Measurements from ENCODE around the gene RRP8.
A peak's percentile ranks its signal among the peaks of the same experiment; 100 is the strongest.

The RRP8 gene

DNA sequence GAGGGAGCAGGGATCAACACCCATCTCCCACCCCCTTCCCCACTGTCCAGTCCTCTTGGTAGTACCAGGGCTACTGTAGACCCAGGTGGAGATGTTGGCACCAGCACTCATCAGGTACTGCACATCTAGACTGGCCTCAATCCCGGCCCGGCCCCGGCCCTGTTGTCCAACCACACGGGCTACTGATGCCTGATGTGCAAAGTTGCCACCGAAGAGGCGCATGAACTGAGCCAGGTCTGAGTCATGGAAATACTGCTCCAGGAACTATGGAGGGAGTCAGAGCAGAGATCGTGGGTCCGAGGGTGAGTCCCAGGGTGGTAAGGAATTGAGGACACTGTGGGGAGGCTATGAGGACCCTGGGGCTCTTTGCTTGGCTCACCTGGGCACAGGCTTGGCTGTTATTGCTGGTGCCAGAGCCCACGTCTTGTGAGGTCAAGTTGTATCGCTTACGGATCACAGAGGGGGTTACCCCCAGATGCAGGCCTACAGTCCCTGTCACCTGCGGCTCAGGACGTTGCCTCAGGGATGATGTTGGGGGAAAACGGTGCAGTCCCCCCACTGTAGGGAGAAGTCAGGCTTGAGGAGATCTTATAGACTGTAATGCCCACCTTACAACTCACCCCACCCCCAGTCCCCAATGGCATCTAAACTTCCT is 13.3 kb upstream of the RRP8 start:
- no peak for DNase-seq

DNA sequence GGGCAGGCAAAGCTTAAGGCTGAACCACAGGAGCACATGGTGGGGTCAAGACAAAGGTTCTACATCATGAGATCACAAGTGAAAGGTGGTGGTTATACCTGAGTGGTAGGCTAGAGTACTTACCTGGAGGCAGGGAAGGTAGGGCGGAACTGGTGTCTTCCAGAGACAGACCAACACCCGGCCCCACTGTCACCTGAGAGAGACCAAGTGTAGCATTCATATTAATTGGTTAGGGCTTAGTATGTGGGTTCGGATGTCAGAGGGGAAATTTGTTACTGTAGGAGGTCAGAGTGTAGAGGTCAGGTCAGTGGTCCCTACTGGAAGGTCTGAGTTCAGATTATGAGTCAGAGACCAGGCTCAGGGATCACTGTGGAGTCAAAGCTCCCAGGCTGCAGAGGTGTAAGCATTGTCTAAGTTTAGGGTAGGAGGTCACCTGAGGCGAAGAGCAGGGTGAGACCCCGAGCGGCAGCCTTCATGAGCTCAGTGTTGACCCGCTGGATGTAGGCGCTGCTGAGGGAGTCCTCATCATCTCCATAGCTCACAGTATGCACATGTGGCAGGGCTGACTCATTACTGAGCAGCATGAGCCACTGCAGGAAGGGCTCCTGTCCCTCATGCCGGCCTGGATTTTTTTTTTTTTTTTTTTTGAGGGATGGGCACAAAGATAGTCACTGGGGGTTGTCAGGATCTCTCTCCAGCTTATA is 12.6 kb upstream of the RRP8 start:
- DNase-seq, result peak; percentile 53

GRCh38 chr11:6615046-6615445 is 11.6 kb upstream of the RRP8 start:
- no peak for DNase-seq

DNA sequence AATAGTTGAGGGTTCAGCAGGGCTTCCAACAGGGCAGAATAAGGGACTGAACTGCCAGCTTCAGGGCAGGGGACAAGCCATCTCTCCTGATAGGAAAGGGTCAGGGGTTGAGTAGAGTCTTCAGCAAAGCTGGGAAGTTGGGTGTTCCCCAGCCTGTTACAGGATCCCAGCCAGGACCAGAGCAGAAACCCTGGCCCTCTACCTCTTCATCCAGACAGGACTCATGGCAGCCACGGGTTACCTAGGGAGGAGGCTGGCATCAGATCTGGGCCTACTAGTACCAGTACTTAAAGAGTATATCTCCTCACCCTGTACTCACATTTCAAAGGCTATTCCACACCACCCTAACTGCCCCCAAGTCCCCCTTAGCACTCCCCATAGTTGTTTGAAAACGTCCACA is 11.0 kb upstream of the RRP8 start:
- no peak for DNase-seq

- DNase-seq, result no peak
Measured at GRCh38 chr11:6613496-6613895, 10.1 kb upstream of the RRP8 start.

DNA sequence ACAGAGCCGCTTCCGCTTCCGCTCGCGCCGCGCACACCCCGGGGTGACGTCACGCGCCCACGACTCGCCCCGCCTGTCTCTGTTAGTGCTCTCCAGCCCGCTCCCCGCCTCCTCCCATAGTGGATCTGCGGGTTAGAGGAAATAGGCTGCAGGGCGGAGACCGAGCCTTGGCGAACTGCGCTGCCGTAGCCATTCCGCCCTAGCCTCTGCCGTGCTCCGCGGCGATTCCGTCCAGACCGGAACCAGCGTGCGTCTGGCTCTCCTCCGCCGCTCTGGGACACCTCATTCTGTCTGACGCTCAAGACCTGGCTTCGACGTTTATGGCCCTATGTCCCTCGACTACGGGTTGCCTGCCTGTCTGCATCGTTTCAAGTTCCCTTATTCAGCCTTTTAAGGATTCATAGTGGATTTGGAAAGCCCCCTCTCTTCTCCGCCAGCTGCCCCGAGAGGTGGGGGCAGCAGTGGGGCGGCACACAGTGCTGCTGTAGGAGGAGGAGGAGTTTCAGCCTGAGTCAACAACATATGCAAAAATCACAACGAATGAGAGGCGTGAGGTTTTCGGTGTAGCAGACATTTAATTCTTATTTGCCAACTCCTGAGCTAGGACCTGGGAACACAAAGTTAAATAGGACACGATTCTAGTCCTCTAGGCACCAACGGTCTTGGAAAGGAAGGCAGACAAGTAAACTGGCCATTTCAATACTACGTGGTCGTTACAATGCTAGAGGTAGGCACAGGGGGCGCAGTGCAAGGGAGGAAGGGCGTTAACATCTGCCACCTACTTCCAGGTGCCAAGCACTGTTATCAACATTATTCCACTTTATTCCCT is 9.0 kb upstream of the RRP8 start, which contains the start of gene TAF10:
Gene TAF10, minus strand, starts transcription at position 4 of the 829 bp plus-strand sequence. CDS start 27 bp downstream, outside the sequence.
- peak; percentile 97 for DNase-seq

GRCh38 chr11:6611963-6612212 is 8.5 kb upstream of the RRP8 start:
- DNase-seq, result no peak

DNA sequence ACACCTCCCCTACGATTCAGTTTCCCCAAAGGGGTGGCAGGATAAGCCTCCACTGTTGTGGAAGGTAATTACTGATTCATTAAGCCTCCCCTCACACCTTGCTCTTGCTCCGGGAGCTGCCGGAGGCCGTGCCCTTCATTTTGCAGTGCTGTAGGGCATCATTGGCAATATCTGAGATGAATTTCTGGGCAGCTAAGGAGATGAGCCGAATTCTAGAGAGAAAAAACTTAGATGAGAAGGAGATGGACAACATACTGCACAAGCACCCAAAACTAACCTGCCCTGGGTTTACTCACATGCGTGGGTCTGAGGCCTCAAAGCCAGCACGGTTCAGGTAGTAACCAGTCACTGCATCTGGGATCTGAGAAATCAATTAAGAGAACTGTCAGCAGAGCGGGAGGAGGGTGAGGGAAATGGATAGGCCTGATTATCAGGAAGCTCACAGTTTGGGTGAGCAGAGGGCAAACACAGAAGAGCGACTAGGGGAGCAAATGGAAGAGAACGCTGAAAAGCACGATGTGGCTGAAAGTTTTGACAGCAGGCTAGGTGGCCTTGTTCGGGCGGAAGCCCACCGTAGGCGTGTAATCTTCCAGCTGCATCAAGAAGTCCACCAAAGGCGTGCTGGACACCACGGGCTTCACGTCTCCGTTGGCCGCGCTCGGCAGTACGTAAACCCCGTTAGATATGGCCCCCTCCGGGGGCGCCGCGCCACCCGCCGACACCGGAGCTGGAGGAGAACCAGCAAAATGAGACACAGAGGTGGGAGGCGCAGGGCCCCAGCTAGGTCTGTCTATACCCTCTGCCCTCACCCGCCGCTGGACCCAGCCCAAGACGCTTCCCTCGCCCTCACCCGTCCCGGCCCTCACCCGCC is 7.9 kb upstream of the RRP8 start:
- DNase-seq, result peak; percentile 18

GRCh38 chr11:6610591-6610990 is 7.2 kb upstream of the RRP8 start:
- DNase-seq, result no peak

GRCh38 chr11:6609502-6610015 is 6.1 kb upstream of the RRP8 start:
- DNase-seq, result no peak

DNA sequence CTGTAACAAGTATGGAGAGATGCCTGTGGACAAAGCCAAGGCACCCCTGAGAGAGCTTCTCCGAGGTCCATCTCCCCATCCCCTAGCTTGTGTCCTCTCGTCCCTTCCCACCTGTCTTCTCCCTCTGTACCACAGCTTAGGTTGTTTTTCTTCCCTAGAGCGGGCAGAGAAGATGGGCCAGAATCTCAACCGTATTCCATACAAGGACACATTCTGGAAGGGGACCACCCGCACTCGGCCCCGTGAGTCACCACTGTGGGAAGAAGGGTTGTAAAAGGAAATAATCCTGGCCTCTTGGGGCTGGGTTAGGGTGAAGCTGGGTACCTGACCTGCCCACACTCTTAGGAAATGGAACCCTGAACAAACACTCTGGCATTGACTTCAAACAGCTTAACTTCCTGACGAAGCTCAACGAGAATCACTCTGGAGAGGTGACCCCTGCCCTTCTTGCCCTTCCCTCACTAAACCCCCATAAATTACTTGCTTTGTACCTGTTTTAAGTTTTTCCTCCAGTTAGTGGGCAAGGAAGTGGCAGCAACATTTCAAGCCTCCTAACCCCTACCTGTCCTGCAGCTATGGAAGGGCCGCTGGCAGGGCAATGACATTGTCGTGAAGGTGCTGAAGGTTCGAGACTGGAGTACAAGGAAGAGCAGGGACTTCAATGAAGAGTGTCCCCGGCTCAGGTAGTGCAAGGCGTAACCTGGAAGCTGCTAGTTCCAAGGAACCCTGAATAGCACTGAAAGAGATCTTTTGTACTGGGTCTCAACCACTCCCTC is 5.5 kb upstream of the RRP8 start:
- DNase-seq, result peak; percentile 27

DNA sequence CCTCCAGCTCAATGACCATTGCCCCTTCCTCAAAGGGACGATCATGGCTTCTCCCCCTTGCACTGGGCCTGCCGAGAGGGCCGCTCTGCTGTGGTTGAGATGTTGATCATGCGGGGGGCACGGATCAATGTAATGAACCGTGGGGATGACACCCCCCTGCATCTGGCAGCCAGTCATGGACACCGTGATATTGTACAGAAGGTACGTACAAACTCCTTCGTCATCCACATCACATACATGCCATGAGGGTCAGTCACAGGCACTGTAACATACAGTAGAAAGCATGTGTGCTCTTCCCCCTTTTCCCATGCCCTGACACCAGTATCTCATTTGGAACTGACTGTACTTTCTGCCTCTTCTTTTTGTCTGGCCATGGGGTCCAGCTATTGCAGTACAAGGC is 4.6 kb upstream of the RRP8 start:
- no peak for DNase-seq

GRCh38 chr11:6607190-6607795 is 3.9 kb upstream of the RRP8 start:
- DNase-seq, result peak; percentile 56

GRCh38 chr11:6606471-6607189 is 3.2 kb upstream of the RRP8 start:
- peak; percentile 94 for DNase-seq

- no peak for DNase-seq
Measured at GRCh38 chr11:6604790-6605189, 1.4 kb upstream of the RRP8 start.

DNA sequence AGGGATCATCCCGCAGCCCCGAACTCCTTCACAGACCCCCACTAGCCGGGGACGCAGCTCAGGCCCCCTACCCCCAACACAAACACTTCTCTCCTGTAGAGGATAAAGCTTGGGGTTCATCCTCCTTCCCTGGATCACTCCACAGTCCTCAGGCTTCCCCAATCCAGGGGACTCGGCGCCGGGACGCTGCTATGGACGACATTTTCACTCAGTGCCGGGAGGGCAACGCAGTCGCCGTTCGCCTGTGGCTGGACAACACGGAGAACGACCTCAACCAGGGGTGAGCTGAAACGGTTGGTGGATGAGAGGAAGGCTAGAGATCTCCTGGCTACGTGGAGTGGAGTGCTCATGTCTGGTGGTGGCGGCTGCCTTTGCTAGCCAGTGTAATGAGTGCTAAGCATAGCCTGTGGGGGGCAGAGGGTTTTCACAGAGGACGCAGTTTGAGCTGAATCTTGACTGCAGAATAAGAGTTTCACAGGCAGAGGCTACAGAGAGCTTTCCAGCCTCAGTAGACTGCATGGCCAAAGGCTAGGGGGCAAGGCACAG is 738 bp upstream of the RRP8 start:
- DNase-seq, result peak; percentile 58

DNA sequence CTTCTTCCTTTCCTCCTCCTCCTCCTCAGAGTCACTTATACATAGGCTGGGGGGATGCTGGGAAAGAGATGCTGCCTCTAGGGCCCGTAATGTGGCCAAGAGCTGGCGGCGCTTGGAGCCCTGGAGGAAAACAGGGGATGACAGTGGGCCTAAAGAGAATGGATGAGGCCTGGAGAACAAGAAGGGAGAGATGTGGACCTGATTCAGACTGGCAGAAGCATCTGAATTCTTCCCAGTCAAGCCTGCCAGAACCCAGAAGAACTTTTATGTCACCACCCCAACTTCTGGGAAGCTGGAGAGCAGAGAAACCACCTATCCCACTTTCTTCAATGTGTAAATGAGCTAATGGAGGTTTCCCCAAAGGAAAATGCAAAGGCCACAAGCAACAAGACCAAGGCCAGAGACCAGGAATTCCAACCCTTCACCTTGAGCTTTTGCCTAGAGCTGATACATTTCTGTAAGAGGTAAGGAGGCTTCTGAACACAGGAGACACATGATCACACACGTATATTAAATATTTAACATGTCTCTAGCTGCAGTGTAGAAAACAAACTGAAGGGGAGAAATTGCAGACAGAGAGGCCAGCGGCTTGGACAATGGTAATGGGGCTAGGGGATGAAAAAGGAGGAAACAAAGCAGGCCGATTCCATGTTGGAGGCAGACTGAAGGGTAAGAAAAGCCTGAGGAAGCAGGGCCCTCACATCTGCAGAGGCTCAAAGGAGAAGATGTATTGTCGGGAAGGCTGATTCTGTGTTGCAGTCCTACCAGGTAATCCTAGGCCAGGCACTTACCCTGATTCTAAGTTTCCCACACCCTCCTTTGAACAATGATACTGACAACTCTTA is 1.1 kb downstream of the RRP8 start:
- DNase-seq, result no peak

- no peak for DNase-seq
Measured at GRCh38 chr11:6601041-6601461, 2.4 kb downstream of the RRP8 start.

DNA sequence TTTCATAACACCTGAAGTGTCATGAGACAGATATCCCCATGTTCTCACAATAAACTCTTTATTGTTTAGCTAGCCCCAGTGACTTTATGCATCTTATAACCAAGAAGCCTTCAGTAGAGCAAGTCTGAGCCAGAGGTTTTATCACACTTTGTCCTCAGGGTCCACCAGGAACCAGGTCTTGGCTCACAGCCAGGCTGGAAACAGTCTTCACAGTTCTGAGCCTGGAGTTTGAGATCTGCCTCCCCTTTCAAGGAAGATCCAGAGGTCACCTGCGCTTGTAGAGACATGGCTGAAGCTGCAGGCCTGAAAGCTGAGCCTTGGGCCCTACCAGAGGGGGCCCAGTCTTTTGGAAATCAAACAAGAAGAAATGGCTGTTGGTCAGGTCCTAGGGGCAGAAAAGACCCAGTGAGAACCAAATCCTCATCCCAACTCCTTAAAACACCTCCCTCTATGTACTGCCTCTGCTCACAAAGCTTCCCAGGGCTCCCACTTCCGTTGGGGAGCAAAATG is 3.5 kb downstream of the RRP8 start:
- no peak for DNase-seq
